Activated CD4-positive, CD25-positive, alpha-beta regulatory T cell treated with anti-CD3 and anti-CD28 coated beads, Interleukin-2, amount 50 U/mL, for 24 hours (primary cell): ENCODE results near the gene DDX25.

Source experiments
- ATAC-seq, 2 donors: fragments of 150-1000 bp; cut with Tn5 transposase; one replicate each; pipeline ENCODE4 v1.10.0; 2021; ENCODE audit warnings: mild to moderate bottlenecking in 1 of 2, moderate library complexity in 1 of 2

Gene DDX25

GRCh38 chr11:125935618-125936199, 31.4 kb downstream of the DDX25 start:
- no peak for ATAC-seq

GRCh38 chr11:125938418-125938817, 34.1 kb downstream of the DDX25 start:
- no peak for ATAC-seq

- ATAC-seq = no peak
Observed at GRCh38 chr11:125939081-125939521, 34.8 kb downstream of the DDX25 start.

- no peak for ATAC-seq
Observed at GRCh38 chr11:125940145-125940544, 35.8 kb downstream of the DDX25 start.

GRCh38 chr11:125941267-125941618, 36.9 kb downstream of the DDX25 start:
- no peak for ATAC-seq

GRCh38 chr11:125941619-125942611, 37.6 kb downstream of the DDX25 start:
- ATAC-seq = peak; percentile 49 to 60

- no peak for ATAC-seq
Observed at GRCh38 chr11:125942771-125943428, 38.6 kb downstream of the DDX25 start.

GRCh38 chr11:125943661-125944349, 39.5 kb downstream of the DDX25 start:
- no peak for ATAC-seq

GRCh38 chr11:125944350-125945010, 40.2 kb downstream of the DDX25 start:
- ATAC-seq = no peak

GRCh38 chr11:125945011-125945796, 40.9 kb downstream of the DDX25 start:
- no peak for ATAC-seq

GRCh38 chr11:125945797-125946520, 41.7 kb downstream of the DDX25 start, which contains the start of gene VSIG10L2:
VSIG10L2 (plus strand) TSS chr11:125946044; CDS start chr11:125946056, 12 bp downstream.
- no peak for ATAC-seq

- ATAC-seq = no peak
Observed at GRCh38 chr11:125946712-125947418, 42.6 kb downstream of the DDX25 start.

- no peak for ATAC-seq
Observed at GRCh38 chr11:125947419-125948277, 43.3 kb downstream of the DDX25 start.

GRCh38 chr11:125948278-125949051, 44.2 kb downstream of the DDX25 start:
- ATAC-seq = no peak

GRCh38 chr11:125949271-125950177, 45.2 kb downstream of the DDX25 start:
- ATAC-seq = no peak

- no peak for ATAC-seq
Observed at GRCh38 chr11:125950178-125950490, 45.8 kb downstream of the DDX25 start.
